ENCODE results near the gene USP38.

USP38 gene

GRCh38 chr4:143203577-143203976 lies 18.9 kb downstream of the USP38 start:
- no peak for DNase-seq (ENCODE audit: low read depth)
- no peak overlapping the region for H3K4me3 ChIP-seq (replicated peaks; ENCODE audit: low read depth, low read length)
- no peak for TF ChIP-seq CTCF (IDR thresholded peaks at IDR 0.05; ENCODE audit: low read length, missing control alignments)

GRCh38 chr4:143207555-143207954 lies 22.8 kb downstream of the USP38 start:
- H3K4me3 ChIP-seq (replicated peaks; ENCODE audit: low read depth, low read length): no peak overlapping the region
- DNase-seq (ENCODE audit: low read depth): peak; percentile 52
- peak; percentile 32 for TF ChIP-seq CTCF (IDR thresholded peaks at IDR 0.05; ENCODE audit: low read length, missing control alignments)

GRCh38 chr4:143212566-143212965 lies 27.8 kb downstream of the USP38 start:
- DNase-seq (ENCODE audit: low read depth): no peak
- no peak overlapping the region for H3K4me3 ChIP-seq (replicated peaks; ENCODE audit: low read depth, low read length)
- no peak for TF ChIP-seq CTCF (IDR thresholded peaks at IDR 0.05; ENCODE audit: low read length, missing control alignments)

GRCh38 chr4:143215873-143216272 lies 31.2 kb downstream of the USP38 start:
- no peak overlapping the region for H3K4me3 ChIP-seq (replicated peaks; ENCODE audit: low read depth, low read length)
- TF ChIP-seq CTCF (IDR thresholded peaks at IDR 0.05; ENCODE audit: low read length, missing control alignments): no peak
- DNase-seq (ENCODE audit: low read depth): peak; percentile 16

GRCh38 chr4:143224255-143224654 lies 39.5 kb downstream of the USP38 start:
- no peak overlapping the region for H3K4me3 ChIP-seq (replicated peaks; ENCODE audit: low read depth, low read length)
- no peak for TF ChIP-seq CTCF (IDR thresholded peaks at IDR 0.05; ENCODE audit: low read length, missing control alignments)
- DNase-seq (ENCODE audit: low read depth): no peak

- no peak for TF ChIP-seq CTCF (IDR thresholded peaks at IDR 0.05; ENCODE audit: low read length, missing control alignments)
- H3K4me3 ChIP-seq (replicated peaks; ENCODE audit: low read depth, low read length): no peak overlapping the region
- no peak for DNase-seq (ENCODE audit: low read depth)
Measured at GRCh38 chr4:143225167-143225566, 40.5 kb downstream of the USP38 start.

GRCh38 chr4:143230683-143231082 lies 46.0 kb downstream of the USP38 start:
- no peak for TF ChIP-seq CTCF (IDR thresholded peaks at IDR 0.05; ENCODE audit: low read length, missing control alignments)
- no peak overlapping the region for H3K4me3 ChIP-seq (replicated peaks; ENCODE audit: low read depth, low read length)
- no peak for DNase-seq (ENCODE audit: low read depth)
